Gastrocnemius medialis (tissue), 4 donors: ENCODE results near the gene DGKH.

Experiments used
- CTCF ChIP-seq, 5 experiments: fragments of 450-650 bp in 3 of 5; fragments of 200-600 bp in 2 of 5; sonication (generic) in 2 of 5; IDR thresholded peaks in 4 of 5; conservative IDR thresholded peaks in 1 of 5; 1 replicate in 4 of 5; 2 replicates in 1 of 5; pipeline ENCODE4 v1.5.1; 2016 to 2019; ENCODE audit warnings: antibody characterized with exemption in 5 of 5, mild to moderate bottlenecking in 3 of 5, moderate library complexity in 3 of 5
- POLR2A ChIP-seq, 2 donors: fragments of 450-650 bp; IDR thresholded peaks; one replicate each; pipeline ENCODE4 v1.6.1; 2017; ENCODE audit warnings: antibody characterized with exemption in 2 of 2, mild to moderate bottlenecking in 2 of 2, moderate library complexity in 2 of 2

DNA sequence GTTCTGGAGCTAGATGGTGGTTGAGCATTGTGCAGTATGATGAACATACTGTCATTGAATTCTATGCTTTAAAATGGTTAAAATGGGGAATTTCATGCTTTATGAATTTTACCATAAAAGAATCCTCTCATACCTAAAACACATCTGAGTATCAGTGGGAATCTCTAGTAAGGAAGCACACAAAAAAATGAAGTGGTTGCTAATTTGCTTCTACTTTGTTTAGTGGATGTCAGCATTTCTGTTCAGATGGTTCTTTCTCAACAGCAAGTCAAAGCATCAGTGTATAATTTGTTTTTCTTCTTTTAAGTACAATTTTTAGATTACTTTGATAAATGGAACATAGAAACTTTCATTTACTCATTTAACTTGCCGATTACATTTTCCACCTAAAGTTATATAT is 171.4 kb downstream of the DGKH start:
- TF ChIP-seq CTCF (IDR thresholded peaks at IDR 0.05 in 4 of 5, conservative IDR thresholded peaks at IDR 0.05 in 1 of 5) (no peak), POLR2A (IDR thresholded peaks at IDR 0.05) (no peak)
